Spinal cord (tissue), 10 donors: ENCODE data around the gene GCDH. TPM values are rescaled to one million over a fixed set of nuclear protein-coding genes. Genes with fewer than 3 reads are reported as not detected.

ENCODE experiments used
- DNase-seq, 6 donors: peaks; one replicate each; pipeline versions ENCODE4 v3.0.0 to v3.0.0-alpha.2; 2013 to 2015; ENCODE audit warnings: low spot score in 6 of 6, low read depth in 4 of 6
- H3K27ac ChIP-seq: one replicate; pipeline ENCODE4 v1.5.1; 2013; ENCODE audit warnings: low read depth, low read length, control low read depth
- H3K27me3 ChIP-seq: one replicate; pipeline ENCODE4 v1.6.1; 2013; ENCODE audit warnings: low read length; ENCODE audit not compliant: control insufficient read depth, insufficient read depth
- H3K36me3 ChIP-seq: one replicate; pipeline ENCODE4 v1.6.1; 2013; ENCODE audit warnings: low read length; ENCODE audit not compliant: control insufficient read depth, insufficient read depth
- H3K4me1 ChIP-seq: one replicate; pipeline ENCODE4 v1.6.1; 2013; ENCODE audit warnings: low read length; ENCODE audit not compliant: control insufficient read depth, insufficient read depth
- H3K4me3 ChIP-seq: one replicate; pipeline ENCODE4 v1.5.1; 2013; ENCODE audit warnings: low read depth, low read length, control low read depth
- H3K9me3 ChIP-seq: one replicate; pipeline ENCODE4 v1.6.1; 2013; ENCODE audit warnings: low read length; ENCODE audit not compliant: control insufficient read depth, insufficient read depth
- WGBS: methylation state at CpG from one replicate; pipeline ENCODE4 v1.1.5; 2013; ENCODE audit warnings: missing lambda C conversion rate; ENCODE audit not compliant: insufficient coverage; 5-methylcytosine and 5-hydroxymethylcytosine counted together
- polyA plus RNA-seq, 2 donors: library from polyadenylated mRNA; unstranded; fragments of 120-200 nt; gene quantifications; one replicate each; pipeline ENCODE4 v1.2.1, GENCODE V29; 2013; ENCODE audit not compliant: insufficient read length in 2 of 2
- small RNA-seq: library from RNA; depleted of rRNA; stranded (forward); fragments of <200 nt; gene quantifications from one replicate; pipeline ENCODE3, GENCODE V24; 2014; ENCODE audit warnings: low replicate concordance
- total RNA-seq, 2 donors: library from RNA; depleted of rRNA in 1 of 2; stranded (reverse); fragments of 120-200 nt in 1 of 2; fragments of >200 nt in 1 of 2; gene quantifications; one replicate each; pipeline versions ENCODE4 v1.2.3 to v1.2.4, GENCODE V29; 2013 to 2014
- donor health status: healthy.

The GCDH gene
- total and polyA plus RNA-seq, 4 donors = 22.9 to 45.1 (median 33.1) TPM

DNA sequence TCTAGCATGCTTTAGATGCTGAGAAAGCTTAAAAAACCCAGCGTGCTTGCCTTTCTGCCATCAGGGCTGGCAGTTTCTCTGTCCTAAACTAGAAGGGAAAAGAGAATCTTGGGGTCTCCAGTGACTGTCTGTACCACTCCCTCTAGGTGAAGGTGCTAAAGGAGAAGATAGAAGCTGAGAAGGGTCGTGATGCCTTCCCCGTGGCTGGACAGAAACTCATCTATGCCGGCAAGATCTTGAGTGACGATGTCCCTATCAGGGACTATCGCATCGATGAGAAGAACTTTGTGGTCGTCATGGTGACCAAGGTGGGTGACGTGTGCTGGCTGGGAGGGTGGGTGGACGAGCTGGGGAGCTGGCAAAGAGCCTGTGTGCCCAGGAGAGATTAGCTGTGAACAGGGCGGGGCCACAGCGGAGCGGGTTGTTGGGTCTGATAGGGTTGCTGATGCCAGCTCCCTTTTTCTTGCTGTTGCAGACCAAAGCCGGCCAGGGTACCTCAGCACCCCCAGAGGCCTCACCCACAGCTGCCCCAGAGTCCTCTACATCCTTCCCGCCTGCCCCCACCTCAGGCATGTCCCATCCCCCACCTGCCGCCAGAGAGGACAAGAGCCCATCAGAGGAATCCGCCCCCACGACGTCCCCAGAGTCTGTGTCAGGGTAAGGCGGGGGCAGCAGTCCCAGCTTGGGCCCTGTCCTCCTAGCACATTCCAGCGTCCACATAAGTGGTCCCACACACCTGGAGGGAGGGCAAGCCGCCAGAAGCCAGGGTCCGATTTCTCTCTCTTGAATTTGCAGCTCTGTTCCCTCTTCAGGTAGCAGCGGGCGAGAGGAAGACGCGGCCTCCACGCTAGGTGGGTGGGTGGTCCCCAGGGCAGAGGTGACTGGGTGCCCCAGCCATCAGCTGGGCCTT lies 57.0 kb downstream of the GCDH start:
- 81% methylated on average over 26 of the region's 28 CpGs for WGBS
- H3K4me1 ChIP-seq = peaks cover 37% of the 10 kb centered on the region

DNA sequence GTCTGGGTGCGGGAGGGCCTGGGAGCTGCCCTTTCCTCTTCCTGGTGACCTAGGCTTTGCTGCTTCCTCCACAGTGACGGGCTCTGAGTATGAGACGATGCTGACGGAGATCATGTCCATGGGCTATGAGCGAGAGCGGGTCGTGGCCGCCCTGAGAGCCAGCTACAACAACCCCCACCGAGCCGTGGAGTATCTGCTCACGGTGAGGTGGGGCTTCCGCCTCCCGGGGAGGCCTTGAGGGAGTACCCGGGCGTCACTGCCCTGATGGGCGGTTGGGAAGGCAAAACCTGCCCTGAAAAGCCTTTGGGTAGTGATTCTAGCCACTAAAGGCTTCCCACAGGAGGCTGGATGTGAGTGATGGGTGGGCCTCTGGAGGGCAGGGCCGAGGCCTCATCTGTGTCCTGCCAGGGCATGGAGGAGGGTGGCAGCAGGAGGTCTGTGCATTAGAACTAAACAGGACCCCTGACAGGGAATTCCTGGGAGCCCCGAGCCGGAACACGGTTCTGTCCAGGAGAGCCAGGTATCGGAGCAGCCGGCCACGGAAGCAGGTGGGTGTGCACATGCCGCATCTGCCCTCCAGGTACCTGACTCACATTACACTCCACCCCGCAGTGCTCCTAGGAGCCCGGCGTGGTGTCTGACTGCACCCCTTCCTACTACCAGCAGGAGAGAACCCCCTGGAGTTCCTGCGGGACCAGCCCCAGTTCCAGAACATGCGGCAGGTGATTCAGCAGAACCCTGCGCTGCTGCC lies 57.8 kb downstream of the GCDH start:
- no peak overlapping the region for H3K27ac ChIP-seq
- no peaks in the 10 kb centered on the region for H3K9me3 ChIP-seq
- WGBS = 96% methylated on average over 28 of the region's 30 CpGs
- peaks cover 78% of the 10 kb centered on the region for H3K36me3 ChIP-seq
- H3K27me3 ChIP-seq = no peaks in the 10 kb centered on the region
- no peak for DNase-seq
- no peak overlapping the region for H3K4me3 ChIP-seq
- H3K4me1 ChIP-seq = peaks cover 37% of the 10 kb centered on the region

More for the DNA sequence above, 57.0 kb downstream of the GCDH start:
- Histone ChIP-seq H3K27me3 (no peaks in the 10 kb centered on the region), H3K9me3 (no peaks in the 10 kb centered on the region), H3K27ac (no peak overlapping the region), H3K4me3 (no peak overlapping the region), H3K36me3 (peaks cover 78% of the 10 kb centered on the region)
- no peak for DNase-seq

Small RNA genes within 50 kb of the gene (small RNA-seq; reads per million reads assigned to genes)
- gene MIR5695 (0.53 reads per million, percentile 58 among the genes with 10 or more reads in this experiment), gene MIR6515 (not detected), gene MIR6794 (not detected)

Other genes with a start within 250 kb of the GCDH start
- gene MAN2B1, start 224.4 kb upstream of the GCDH start, total RNA-seq = 10 to 100 TPM; 18.9 to 30.6 TPM
- gene MAN2B1, start 224.4 kb upstream of the GCDH start, polyA plus RNA-seq = 10 to 100 TPM; 31.5 to 38.7 TPM
- 10 to 100 TPM in 1 of 2 donors, 1 to 10 TPM in 1; 9.3 to 14.9 TPM for gene WDR83, start 224.4 kb upstream of the GCDH start, total RNA-seq
- gene WDR83, start 224.4 kb upstream of the GCDH start, polyA plus RNA-seq = 10 to 100 TPM; 27.3 to 37.6 TPM
- 10 to 100 TPM; 52.5 to 97.1 TPM for gene DHPS, start 209.3 kb upstream of the GCDH start, total RNA-seq
- gene DHPS, start 209.3 kb upstream of the GCDH start, polyA plus RNA-seq = 100 to 1,000 TPM; 118 to 138 TPM
- not detected for gene GNG14, start 203.2 kb upstream of the GCDH start, total RNA-seq
- 1 to 10 TPM in 1 of 2 donors, not detected in 1; 1.6 TPM for gene GNG14, start 203.2 kb upstream of the GCDH start, polyA plus RNA-seq
- gene FBXW9, start 194.5 kb upstream of the GCDH start, total RNA-seq = 10 to 100 TPM in 1 of 2 donors, 1 to 10 TPM in 1; 6.2 to 15.8 TPM
- gene FBXW9, start 194.5 kb upstream of the GCDH start, polyA plus RNA-seq = 10 to 100 TPM; 21.1 to 21.7 TPM
- 10 to 100 TPM; 40.9 to 66.8 TPM for gene TNPO2, start 167.2 kb upstream of the GCDH start, total RNA-seq
- 100 to 1,000 TPM; 146 to 155 TPM for gene TNPO2, start 167.2 kb upstream of the GCDH start, polyA plus RNA-seq
- gene TRIR, start 156.5 kb upstream of the GCDH start, total RNA-seq = 100 to 1,000 TPM in 1 of 2 donors, 10 to 100 TPM in 1; 77.6 to 205 TPM
- 100 to 1,000 TPM; 220 to 224 TPM for gene TRIR, start 156.5 kb upstream of the GCDH start, polyA plus RNA-seq
- 10 to 100 TPM; 50.9 to 84.4 TPM for gene GET3, start 153.7 kb upstream of the GCDH start, total RNA-seq
- gene GET3, start 153.7 kb upstream of the GCDH start, polyA plus RNA-seq = 100 to 1,000 TPM; 119 to 120 TPM
- gene BEST2, start 139.4 kb upstream of the GCDH start, total RNA-seq = not detected
- under 1 TPM in 1 of 2 donors, not detected in 1; 0.24 TPM for gene BEST2, start 139.4 kb upstream of the GCDH start, polyA plus RNA-seq
- gene HOOK2, start 115.6 kb upstream of the GCDH start, total RNA-seq = 10 to 100 TPM; 16.4 to 25.2 TPM
- gene HOOK2, start 115.6 kb upstream of the GCDH start, polyA plus RNA-seq = 10 to 100 TPM; 40.0 to 65.2 TPM
- gene JUNB, start 99.7 kb upstream of the GCDH start, total RNA-seq = 100 to 1,000 TPM in 1 of 2 donors, 10 to 100 TPM in 1; 90.7 to 119 TPM
- 10 to 100 TPM; 23.3 to 52.2 TPM for gene JUNB, start 99.7 kb upstream of the GCDH start, polyA plus RNA-seq
- 100 to 1,000 TPM; 280 to 444 TPM for gene PRDX2, start 89.4 kb upstream of the GCDH start, total RNA-seq
- 100 to 1,000 TPM; 435 to 476 TPM for gene PRDX2, start 89.4 kb upstream of the GCDH start, polyA plus RNA-seq
- gene THSD8, start 89.1 kb upstream of the GCDH start, total RNA-seq = 1 to 10 TPM in 1 of 2 donors, not detected in 1; 8.7 TPM
- 1 to 10 TPM; 5.9 to 6.5 TPM for gene THSD8, start 89.1 kb upstream of the GCDH start, polyA plus RNA-seq
- 10 to 100 TPM; 11.3 to 18.0 TPM for gene RNASEH2A, start 84.6 kb upstream of the GCDH start, total RNA-seq
- 10 to 100 TPM; 28.0 to 32.0 TPM for gene RNASEH2A, start 84.6 kb upstream of the GCDH start, polyA plus RNA-seq
- gene RTBDN, start 56.6 kb upstream of the GCDH start, total RNA-seq = 1 to 10 TPM; 1.1 to 1.8 TPM
- 1 to 10 TPM; 5.8 to 6.8 TPM for gene RTBDN, start 56.6 kb upstream of the GCDH start, polyA plus RNA-seq
- 10 to 100 TPM; 12.2 to 39.1 TPM for gene MAST1, start 52.6 kb upstream of the GCDH start, total RNA-seq
- 100 to 1,000 TPM in 1 of 2 donors, 10 to 100 TPM in 1; 87.0 to 112 TPM for gene MAST1, start 52.6 kb upstream of the GCDH start, polyA plus RNA-seq
- 10 to 100 TPM; 11.7 to 19.7 TPM for gene DNASE2, start 9.7 kb upstream of the GCDH start, total RNA-seq
- gene DNASE2, start 9.7 kb upstream of the GCDH start, polyA plus RNA-seq = 10 to 100 TPM; 23.6 TPM
- gene KLF1, start 4.0 kb upstream of the GCDH start, total RNA-seq = 1 to 10 TPM; 2.1 to 3.2 TPM
- gene KLF1, start 4.0 kb upstream of the GCDH start, polyA plus RNA-seq = under 1 TPM; 0.42 to 0.57 TPM
- under 1 TPM in 1 of 2 donors, not detected in 1; 0.88 TPM for gene SYCE2, start 28.1 kb downstream of the GCDH start, total RNA-seq
- gene SYCE2, start 28.1 kb downstream of the GCDH start, polyA plus RNA-seq = 1 to 10 TPM; 5.3 to 6.0 TPM
- gene FARSA, start 42.6 kb downstream of the GCDH start, total RNA-seq = 10 to 100 TPM; 41.3 to 54.1 TPM
- gene FARSA, start 42.6 kb downstream of the GCDH start, polyA plus RNA-seq = 10 to 100 TPM; 74.0 to 80.6 TPM
- gene CALR, start 47.4 kb downstream of the GCDH start, total RNA-seq = 100 to 1,000 TPM; 452 to 872 TPM
- 100 to 1,000 TPM; 521 to 592 TPM for gene CALR, start 47.4 kb downstream of the GCDH start, polyA plus RNA-seq
- 10 to 100 TPM; 37.6 to 85.9 TPM for gene RAD23A, start 54.7 kb downstream of the GCDH start, total RNA-seq
- 100 to 1,000 TPM; 101 to 109 TPM for gene RAD23A, start 54.7 kb downstream of the GCDH start, polyA plus RNA-seq
- gene GADD45GIP1, start 66.1 kb downstream of the GCDH start, total RNA-seq = 10 to 100 TPM in 1 of 2 donors, 1 to 10 TPM in 1; 9.7 to 24.2 TPM
- gene GADD45GIP1, start 66.1 kb downstream of the GCDH start, polyA plus RNA-seq = 10 to 100 TPM; 50.3 to 55.6 TPM
- gene DAND5, start 78.4 kb downstream of the GCDH start, total RNA-seq = under 1 TPM in 1 of 2 donors, not detected in 1; 0.28 TPM
- under 1 TPM; 0.44 to 0.49 TPM for gene DAND5, start 78.4 kb downstream of the GCDH start, polyA plus RNA-seq
- 10 to 100 TPM; 53.3 to 61.8 TPM for gene NFIX, start 104.3 kb downstream of the GCDH start, total RNA-seq
- gene NFIX, start 104.3 kb downstream of the GCDH start, polyA plus RNA-seq = 100 to 1,000 TPM; 175 to 198 TPM
- 10 to 100 TPM in 1 of 2 donors, 1 to 10 TPM in 1; 8.8 to 11.0 TPM for gene LYL1, start 211.7 kb downstream of the GCDH start, total RNA-seq
- gene LYL1, start 211.7 kb downstream of the GCDH start, polyA plus RNA-seq = 1 to 10 TPM; 7.7 TPM
- 10 to 100 TPM; 11.8 to 26.2 TPM for gene TRMT1, start 225.6 kb downstream of the GCDH start, total RNA-seq
- gene TRMT1, start 225.6 kb downstream of the GCDH start, polyA plus RNA-seq = 10 to 100 TPM; 38.7 to 47.5 TPM
- gene NACC1, start 227.1 kb downstream of the GCDH start, total RNA-seq = 10 to 100 TPM; 13.3 to 23.3 TPM
- 10 to 100 TPM; 44.7 to 45.7 TPM for gene NACC1, start 227.1 kb downstream of the GCDH start, polyA plus RNA-seq